ENCODE results near the gene IRGC.

DNA sequence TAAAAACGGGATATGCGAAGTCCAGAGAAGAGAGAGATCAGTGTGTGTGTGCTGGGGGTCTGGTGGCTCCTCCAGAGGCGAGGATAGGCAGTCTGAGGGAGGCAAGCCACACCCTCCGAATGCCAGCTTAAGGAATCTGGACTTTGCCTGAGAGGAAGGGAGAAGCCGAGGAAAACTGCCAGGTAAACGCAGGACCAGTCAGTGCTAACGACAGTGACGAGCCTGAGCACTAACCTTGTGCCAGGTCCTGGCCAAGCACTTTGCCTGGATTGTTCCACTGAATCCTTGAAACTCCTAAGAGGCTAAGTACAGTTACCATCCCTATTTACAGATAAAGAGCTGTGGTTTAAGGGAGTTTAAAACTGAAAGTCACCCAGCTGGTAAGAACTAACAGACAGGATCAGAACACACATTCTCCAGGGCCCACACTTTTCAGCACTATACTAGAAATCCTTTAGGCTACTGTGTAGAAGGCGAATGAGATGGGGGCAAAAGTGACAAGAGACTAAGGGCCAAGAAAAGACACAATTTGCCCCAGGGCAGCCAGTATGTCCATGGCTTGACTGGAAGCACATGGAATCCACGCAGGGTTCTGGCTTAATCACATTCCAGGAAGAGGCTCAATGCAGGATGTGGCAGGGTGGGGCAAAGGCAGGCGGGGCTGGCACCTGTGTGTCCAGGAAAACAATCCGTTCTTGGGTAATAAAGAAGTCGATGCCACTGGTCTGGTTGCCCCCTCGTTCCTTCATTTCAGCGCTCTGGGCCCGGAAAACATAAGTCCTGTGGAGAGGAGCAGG is 23.8 kb downstream of the IRGC start:
- TF ChIP-seq, protein P1, sequence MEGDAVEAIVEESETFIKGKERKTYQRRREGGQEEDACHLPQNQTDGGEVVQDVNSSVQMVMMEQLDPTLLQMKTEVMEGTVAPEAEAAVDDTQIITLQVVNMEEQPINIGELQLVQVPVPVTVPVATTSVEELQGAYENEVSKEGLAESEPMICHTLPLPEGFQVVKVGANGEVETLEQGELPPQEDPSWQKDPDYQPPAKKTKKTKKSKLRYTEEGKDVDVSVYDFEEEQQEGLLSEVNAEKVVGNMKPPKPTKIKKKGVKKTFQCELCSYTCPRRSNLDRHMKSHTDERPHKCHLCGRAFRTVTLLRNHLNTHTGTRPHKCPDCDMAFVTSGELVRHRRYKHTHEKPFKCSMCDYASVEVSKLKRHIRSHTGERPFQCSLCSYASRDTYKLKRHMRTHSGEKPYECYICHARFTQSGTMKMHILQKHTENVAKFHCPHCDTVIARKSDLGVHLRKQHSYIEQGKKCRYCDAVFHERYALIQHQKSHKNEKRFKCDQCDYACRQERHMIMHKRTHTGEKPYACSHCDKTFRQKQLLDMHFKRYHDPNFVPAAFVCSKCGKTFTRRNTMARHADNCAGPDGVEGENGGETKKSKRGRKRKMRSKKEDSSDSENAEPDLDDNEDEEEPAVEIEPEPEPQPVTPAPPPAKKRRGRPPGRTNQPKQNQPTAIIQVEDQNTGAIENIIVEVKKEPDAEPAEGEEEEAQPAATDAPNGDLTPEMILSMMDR (IDR thresholded peaks at IDR 0.05), result no peak
- TF ChIP-seq POLR2AphosphoS5 (IDR thresholded peaks at IDR 0.05), result no peak
